ENCODE data around the gene CREBBP. TPM values are rescaled to one million over a fixed set of nuclear protein-coding genes. Genes with fewer than 3 reads are reported as not detected.

CREBBP gene
- polyA plus RNA-seq, 1 of the 3 experiments (the other 2 are of a cell fraction) = 5.7 TPM

DNA sequence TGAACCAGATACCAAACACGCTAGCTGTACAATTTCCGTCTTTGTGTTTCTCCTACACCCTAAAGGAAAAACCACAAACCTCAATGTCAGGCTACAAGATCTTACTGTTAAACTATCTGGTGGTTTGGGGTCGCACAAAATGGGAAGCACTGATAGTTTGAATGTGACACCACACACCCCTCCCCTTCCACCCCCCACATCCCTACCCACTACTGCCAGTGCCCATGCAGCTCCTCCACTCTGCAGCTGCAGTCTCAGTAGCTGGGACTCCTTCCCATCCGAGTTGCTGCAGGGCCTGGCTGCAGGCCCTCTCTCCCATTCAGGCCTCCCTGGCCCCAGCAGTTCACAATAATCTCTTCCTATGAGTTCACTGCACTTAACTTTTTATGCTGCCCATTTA is 181.6 kb downstream of the CREBBP start:
- Histone ChIP-seq H3K4me3 (ENCODE audit: low read depth in 2 of 2, low read length in 1 of 2) (no peak overlapping the region), H3K9me2 (no peaks in the 10 kb centered on the region), H3K9me3 (no peaks in the 10 kb centered on the region), H3K4me1 (ENCODE audit: control insufficient read depth in 1 of 2, insufficient read depth in 2 of 2, low read depth in 1 of 2, low read length in 1 of 2) (no peaks in the 10 kb centered on the region; a peak in 1 of 4 replicates), H3K79me2 (ENCODE audit: insufficient read depth) (peaks cover 13% of the 10 kb centered on the region; the same call in 1 of the 2 replicates), H4K20me1 (ENCODE audit: insufficient read depth) (no peaks in the 10 kb centered on the region), H3K36me3 (replicated peaks in 1 of 2; ENCODE audit: control insufficient read depth in 1 of 2, insufficient read depth in 2 of 2, low read length in 1 of 2) (peaks cover 0 to under 1% of the 10 kb centered on the region in 2 experiments), H3K9ac (no peak overlapping the region), H3K27me3 (ENCODE audit: insufficient read depth) (no peaks in the 10 kb centered on the region), H3K4me2 (no peak overlapping the region), H2AFZ (ENCODE audit: low read depth) (no peak overlapping the region), H3K27ac (ENCODE audit: low read depth in 2 of 2, low read length in 1 of 2) (no peak overlapping the region), H3F3A (replicated peaks; ENCODE audit: insufficient read depth) (peaks cover 4% of the 10 kb centered on the region)
- ChIA-PET POLR2A (no interaction called here), CTCF (no interaction called here)
- WGBS (ENCODE audit: low lambda C conversion rate) = 95% methylated on average over 4 of the region's 4 CpGs
- DNase-seq = no peak
- TF ChIP-seq, protein P1, sequence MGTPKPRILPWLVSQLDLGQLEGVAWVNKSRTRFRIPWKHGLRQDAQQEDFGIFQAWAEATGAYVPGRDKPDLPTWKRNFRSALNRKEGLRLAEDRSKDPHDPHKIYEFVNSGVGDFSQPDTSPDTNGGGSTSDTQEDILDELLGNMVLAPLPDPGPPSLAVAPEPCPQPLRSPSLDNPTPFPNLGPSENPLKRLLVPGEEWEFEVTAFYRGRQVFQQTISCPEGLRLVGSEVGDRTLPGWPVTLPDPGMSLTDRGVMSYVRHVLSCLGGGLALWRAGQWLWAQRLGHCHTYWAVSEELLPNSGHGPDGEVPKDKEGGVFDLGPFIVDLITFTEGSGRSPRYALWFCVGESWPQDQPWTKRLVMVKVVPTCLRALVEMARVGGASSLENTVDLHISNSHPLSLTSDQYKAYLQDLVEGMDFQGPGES (IDR thresholded peaks at IDR 0.05; ENCODE audit: low read depth, low read length) = no peak
- TF ChIP-seq SIN3A (IDR thresholded peaks at IDR 0.05; ENCODE audit: borderline replicate concordance, low read depth, low read length) = no peak
- no peak for TF ChIP-seq RCOR1 (IDR thresholded peaks at IDR 0.05; ENCODE audit: low read length)
- TF ChIP-seq, protein P2, sequence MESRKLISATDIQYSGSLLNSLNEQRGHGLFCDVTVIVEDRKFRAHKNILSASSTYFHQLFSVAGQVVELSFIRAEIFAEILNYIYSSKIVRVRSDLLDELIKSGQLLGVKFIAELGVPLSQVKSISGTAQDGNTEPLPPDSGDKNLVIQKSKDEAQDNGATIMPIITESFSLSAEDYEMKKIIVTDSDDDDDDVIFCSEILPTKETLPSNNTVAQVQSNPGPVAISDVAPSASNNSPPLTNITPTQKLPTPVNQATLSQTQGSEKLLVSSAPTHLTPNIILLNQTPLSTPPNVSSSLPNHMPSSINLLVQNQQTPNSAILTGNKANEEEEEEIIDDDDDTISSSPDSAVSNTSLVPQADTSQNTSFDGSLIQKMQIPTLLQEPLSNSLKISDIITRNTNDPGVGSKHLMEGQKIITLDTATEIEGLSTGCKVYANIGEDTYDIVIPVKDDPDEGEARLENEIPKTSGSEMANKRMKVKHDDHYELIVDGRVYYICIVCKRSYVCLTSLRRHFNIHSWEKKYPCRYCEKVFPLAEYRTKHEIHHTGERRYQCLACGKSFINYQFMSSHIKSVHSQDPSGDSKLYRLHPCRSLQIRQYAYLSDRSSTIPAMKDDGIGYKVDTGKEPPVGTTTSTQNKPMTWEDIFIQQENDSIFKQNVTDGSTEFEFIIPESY (IDR thresholded peaks at IDR 0.05; ENCODE audit: borderline replicate concordance, low read depth) = no peak
- no peak for TF ChIP-seq RXRA (IDR thresholded peaks at IDR 0.05; ENCODE audit: borderline replicate concordance, low read depth)
- TF ChIP-seq EP300 (IDR thresholded peaks at IDR 0.05; ENCODE audit: borderline replicate concordance in 1 of 2, low read depth in 1 of 2, low read length in 1 of 2) = no peak
- TF ChIP-seq EZH2phosphoT487 (IDR thresholded peaks at IDR 0.05; ENCODE audit: borderline replicate concordance, low read depth) = no peak
- TF ChIP-seq MXI1 (IDR thresholded peaks at IDR 0.05; ENCODE audit: low read depth, low read length) = no peak

DNA sequence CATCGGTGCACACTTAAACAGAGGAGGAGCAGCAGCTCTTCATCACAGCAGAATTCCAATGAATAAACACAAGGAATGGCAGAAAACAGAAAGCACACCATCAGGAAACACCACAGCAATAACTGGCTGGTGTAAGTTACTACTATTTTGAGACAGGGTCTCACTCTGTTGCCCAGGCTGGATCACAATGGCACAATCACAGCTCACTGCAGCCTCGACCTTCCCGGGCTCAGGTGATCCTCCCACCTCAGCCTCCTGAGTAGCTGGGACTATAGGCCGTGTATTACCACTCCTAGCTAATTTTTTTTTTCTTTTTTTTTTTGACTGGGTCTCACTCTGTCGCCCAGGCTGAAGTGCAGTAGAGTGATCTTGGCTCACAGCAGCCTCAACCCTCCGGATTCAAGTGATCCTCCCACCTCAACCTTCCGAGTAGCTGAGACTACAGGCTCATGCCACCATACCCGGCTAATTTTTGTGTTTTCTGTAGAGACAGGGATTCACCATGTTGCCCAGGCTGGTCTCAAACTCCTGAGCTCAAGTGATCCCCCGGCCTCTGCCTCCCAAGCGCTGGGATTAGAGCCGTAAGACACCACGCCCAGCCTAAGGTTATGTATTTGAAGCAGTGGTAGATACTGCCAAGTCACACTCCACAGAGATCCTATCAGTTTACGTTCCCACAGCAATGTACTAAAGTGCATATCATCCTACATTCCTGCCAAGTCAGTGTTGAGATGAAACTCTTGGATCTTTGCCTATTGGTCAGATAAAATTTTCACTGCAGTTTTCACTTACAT is 183.9 kb downstream of the CREBBP start:
- CTCF ChIA-PET = interaction anchor here (0.9 kb wide), 1 partner anchor 561 kb away, joined by 4 read pairs; no protein-coding TSS in a partner anchor
- 73% methylated on average over 13 of the region's 13 CpGs for WGBS (ENCODE audit: low lambda C conversion rate)
- DNase-seq = no peak
- Histone ChIP-seq H3K36me3 (replicated peaks in 1 of 2; ENCODE audit: control insufficient read depth in 1 of 2, insufficient read depth in 2 of 2, low read length in 1 of 2) (no peaks in the 10 kb centered on the region), H3K4me3 (ENCODE audit: low read depth in 2 of 2, low read length in 1 of 2) (no peak overlapping the region), H2AFZ (ENCODE audit: low read depth) (no peak overlapping the region), H3K9me3 (no peaks in the 10 kb centered on the region), H3K9ac (no peak overlapping the region), H3K4me2 (no peak overlapping the region), H3K27ac (ENCODE audit: low read depth in 2 of 2, low read length in 1 of 2) (peak overlapping the region in 1 of 2 experiments; percentile 64; a peak in 2 of 4 replicates), H3K27me3 (ENCODE audit: insufficient read depth) (no peaks in the 10 kb centered on the region), H3K79me2 (ENCODE audit: insufficient read depth) (peaks cover 12% of the 10 kb centered on the region; the same call in 1 of the 2 replicates), H4K20me1 (ENCODE audit: insufficient read depth) (no peaks in the 10 kb centered on the region), H3K4me1 (ENCODE audit: control insufficient read depth in 1 of 2, insufficient read depth in 2 of 2, low read depth in 1 of 2, low read length in 1 of 2) (no peaks in the 10 kb centered on the region; a peak in 1 of 4 replicates), H3K9me2 (no peaks in the 10 kb centered on the region), H3F3A (replicated peaks; ENCODE audit: insufficient read depth) (peaks cover 4% of the 10 kb centered on the region)
- POLR2A ChIA-PET = interaction anchor here (0.6 kb wide), 1 partner anchor 122 kb away, joined by 4 read pairs; no protein-coding TSS in a partner anchor
- no peak for TF ChIP-seq FOXJ3 (CRISPR knock-in tag; IDR thresholded peaks at IDR 0.05)
- TF ChIP-seq, protein P3, sequence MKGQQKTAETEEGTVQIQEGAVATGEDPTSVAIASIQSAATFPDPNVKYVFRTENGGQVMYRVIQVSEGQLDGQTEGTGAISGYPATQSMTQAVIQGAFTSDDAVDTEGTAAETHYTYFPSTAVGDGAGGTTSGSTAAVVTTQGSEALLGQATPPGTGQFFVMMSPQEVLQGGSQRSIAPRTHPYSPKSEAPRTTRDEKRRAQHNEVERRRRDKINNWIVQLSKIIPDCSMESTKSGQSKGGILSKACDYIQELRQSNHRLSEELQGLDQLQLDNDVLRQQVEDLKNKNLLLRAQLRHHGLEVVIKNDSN (IDR thresholded peaks at IDR 0.05; ENCODE audit: borderline replicate concordance, low read depth) = no peak
- TF ChIP-seq MEF2A (IDR thresholded peaks at IDR 0.05; ENCODE audit: borderline replicate concordance, low read depth) = no peak
- TF ChIP-seq YY1 (IDR thresholded peaks at IDR 0.05; ENCODE audit: low read depth) = no peak
- TF ChIP-seq ELF1 (IDR thresholded peaks at IDR 0.05) = no peak
- no peak for TF ChIP-seq EZH2phosphoT487 (IDR thresholded peaks at IDR 0.05; ENCODE audit: borderline replicate concordance, low read depth)
- TF ChIP-seq FOSL2 (IDR thresholded peaks at IDR 0.05; ENCODE audit: borderline replicate concordance, low read depth) = no peak
- TF ChIP-seq SMC3 (IDR thresholded peaks at IDR 0.05; ENCODE audit: low read depth, low read length) = no peak
- TF ChIP-seq, protein P4, sequence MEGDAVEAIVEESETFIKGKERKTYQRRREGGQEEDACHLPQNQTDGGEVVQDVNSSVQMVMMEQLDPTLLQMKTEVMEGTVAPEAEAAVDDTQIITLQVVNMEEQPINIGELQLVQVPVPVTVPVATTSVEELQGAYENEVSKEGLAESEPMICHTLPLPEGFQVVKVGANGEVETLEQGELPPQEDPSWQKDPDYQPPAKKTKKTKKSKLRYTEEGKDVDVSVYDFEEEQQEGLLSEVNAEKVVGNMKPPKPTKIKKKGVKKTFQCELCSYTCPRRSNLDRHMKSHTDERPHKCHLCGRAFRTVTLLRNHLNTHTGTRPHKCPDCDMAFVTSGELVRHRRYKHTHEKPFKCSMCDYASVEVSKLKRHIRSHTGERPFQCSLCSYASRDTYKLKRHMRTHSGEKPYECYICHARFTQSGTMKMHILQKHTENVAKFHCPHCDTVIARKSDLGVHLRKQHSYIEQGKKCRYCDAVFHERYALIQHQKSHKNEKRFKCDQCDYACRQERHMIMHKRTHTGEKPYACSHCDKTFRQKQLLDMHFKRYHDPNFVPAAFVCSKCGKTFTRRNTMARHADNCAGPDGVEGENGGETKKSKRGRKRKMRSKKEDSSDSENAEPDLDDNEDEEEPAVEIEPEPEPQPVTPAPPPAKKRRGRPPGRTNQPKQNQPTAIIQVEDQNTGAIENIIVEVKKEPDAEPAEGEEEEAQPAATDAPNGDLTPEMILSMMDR (IDR thresholded peaks at IDR 0.05) = no peak
- TF ChIP-seq, protein P5, sequence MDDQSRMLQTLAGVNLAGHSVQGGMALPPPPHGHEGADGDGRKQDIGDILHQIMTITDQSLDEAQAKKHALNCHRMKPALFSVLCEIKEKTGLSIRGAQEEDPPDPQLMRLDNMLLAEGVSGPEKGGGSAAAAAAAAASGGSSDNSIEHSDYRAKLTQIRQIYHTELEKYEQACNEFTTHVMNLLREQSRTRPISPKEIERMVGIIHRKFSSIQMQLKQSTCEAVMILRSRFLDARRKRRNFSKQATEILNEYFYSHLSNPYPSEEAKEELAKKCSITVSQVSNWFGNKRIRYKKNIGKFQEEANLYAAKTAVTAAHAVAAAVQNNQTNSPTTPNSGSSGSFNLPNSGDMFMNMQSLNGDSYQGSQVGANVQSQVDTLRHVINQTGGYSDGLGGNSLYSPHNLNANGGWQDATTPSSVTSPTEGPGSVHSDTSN (IDR thresholded peaks at IDR 0.05) = no peak
- TF ChIP-seq MXI1 (IDR thresholded peaks at IDR 0.05; ENCODE audit: low read depth, low read length) = no peak
- TF ChIP-seq GATA2 (CRISPR knock-in tag; IDR thresholded peaks at IDR 0.05) = no peak
- TF ChIP-seq RCOR1 (IDR thresholded peaks at IDR 0.05; ENCODE audit: low read length) = no peak
- TF ChIP-seq FOXM1 (IDR thresholded peaks at IDR 0.05; ENCODE audit: low read depth) = no peak
- no peak for TF ChIP-seq EP300 (IDR thresholded peaks at IDR 0.05; ENCODE audit: borderline replicate concordance in 1 of 2, low read depth in 1 of 2, low read length in 1 of 2)
